Hepatocyte (in vitro differentiated cells): ENCODE results near the gene CD81. TPM values are rescaled to one million over a fixed set of nuclear protein-coding genes. Genes with fewer than 3 reads are reported as not detected.

Experiments
- DNase-seq: peaks from one replicate; pipeline ENCODE4 v3.0.0-alpha.2; 2016; ENCODE audit warnings: low spot score
- H2AFZ ChIP-seq: fragments of 200-600 bp; sonication (generic); 2 replicates; pipeline ENCODE4 v1.6.0; 2016; ENCODE audit warnings: antibody characterized with exemption, mild to moderate bottlenecking
- H3K27ac ChIP-seq: fragments of 200-600 bp; sonication (generic); 2 replicates; pipeline ENCODE4 v1.5.1; 2016; ENCODE audit warnings: mild to moderate bottlenecking
- H3K27me3 ChIP-seq: fragments of 200-600 bp; sonication (generic); 2 replicates; pipeline ENCODE4 v1.6.1; 2016
- H3K36me3 ChIP-seq: fragments of 200-600 bp; sonication (generic); replicated peaks from 2 replicates; pipeline ENCODE4 v1.5.1; 2016; ENCODE audit warnings: low read depth; ENCODE audit not compliant: insufficient read depth
- H3K4me1 ChIP-seq: fragments of 200-600 bp; sonication (generic); 2 replicates; pipeline ENCODE4 v1.5.1; 2016; ENCODE audit warnings: mild to moderate bottlenecking, moderate library complexity; ENCODE audit not compliant: insufficient read depth
- H3K4me2 ChIP-seq: fragments of 200-600 bp; sonication (generic); 2 replicates; pipeline ENCODE4 v1.6.0; 2016
- H3K4me3 ChIP-seq: fragments of 200-600 bp; sonication (generic); 2 replicates; pipeline ENCODE4 v1.5.1; 2016; ENCODE audit warnings: mild to moderate bottlenecking
- H3K79me2 ChIP-seq: fragments of 200-600 bp; sonication (generic); 2 replicates; pipeline ENCODE4 v1.6.0; 2017; ENCODE audit warnings: mild to moderate bottlenecking
- H3K9me2 ChIP-seq: fragments of 200-600 bp; sonication (generic); replicated peaks from 2 replicates; pipeline ENCODE4 v1.6.0; 2017; ENCODE audit warnings: mild to moderate bottlenecking; ENCODE audit not compliant: insufficient read depth
- H3K9me3 ChIP-seq: fragments of 200-600 bp; sonication (generic); 2 replicates; pipeline ENCODE4 v1.5.1; 2016; ENCODE audit warnings: low read depth, mild to moderate bottlenecking
- H4K20me1 ChIP-seq: fragments of 200-600 bp; sonication (generic); 2 replicates; pipeline ENCODE4 v1.6.0; 2016; ENCODE audit warnings: mild to moderate bottlenecking; ENCODE audit not compliant: insufficient read depth, poor library complexity, severe bottlenecking
- CTCF ChIP-seq: fragments of 200-600 bp; sonication (generic); IDR thresholded peaks from 2 replicates; pipeline ENCODE4 v1.5.1; 2016; ENCODE audit warnings: antibody characterized with exemption, mild to moderate bottlenecking; ENCODE audit not compliant: poor library complexity
- EZH2 ChIP-seq: fragments of 200-600 bp; sonication (generic); IDR thresholded peaks from 2 replicates; pipeline ENCODE4 v1.6.1; 2016; ENCODE audit warnings: antibody characterized with exemption, mild to moderate bottlenecking, borderline replicate concordance
- EZH2phosphoT487 ChIP-seq: fragments of 200-600 bp; sonication (generic); IDR thresholded peaks from one replicate; pipeline ENCODE4 v1.6.1; 2018; ENCODE audit warnings: antibody characterized with exemption, mild to moderate bottlenecking, low read depth, moderate library complexity; ENCODE audit not compliant: unreplicated experiment, severe bottlenecking
- WGBS: methylation state at CpG from one replicate; pipeline ENCODE4 v1.1.6; 2016; ENCODE audit warnings: low lambda C conversion rate; ENCODE audit errors: missing lambda C conversion rate; 5-methylcytosine and 5-hydroxymethylcytosine counted together
- polyA plus RNA-seq: library from polyadenylated mRNA; unstranded; fragments of >200 nt; fragmentation: Nextera tagmentation; extraction: Ambion mirVana; gene quantifications from 2 replicates; pipeline ENCODE4 v1.2.1, GENCODE V29; 2016
- total RNA-seq: library from RNA; depleted of rRNA; stranded (reverse); fragments of >200 nt; gene quantifications from 2 replicates; pipeline ENCODE4 v1.2.3, GENCODE V29; 2014

The CD81 gene
- total and polyA plus RNA-seq, 2 experiments from 2014 or later = 233 to 472 TPM

GRCh38 chr11:2432628-2433071 lies 55.5 kb downstream of the CD81 start:
- H3K79me2 ChIP-seq = no peaks in the 10 kb centered on the region
- TF ChIP-seq EZH2phosphoT487 = no peak
- TF ChIP-seq CTCF = no peak
- no peak for TF ChIP-seq EZH2
- no peak overlapping the region for H3K4me2 ChIP-seq
- no peak overlapping the region for H3K4me3 ChIP-seq
- DNase-seq = no peak
- H4K20me1 ChIP-seq = no peaks in the 10 kb centered on the region
- no peaks in the 10 kb centered on the region for H3K4me1 ChIP-seq
- no peaks in the 10 kb centered on the region for H3K9me3 ChIP-seq
- H3K27ac ChIP-seq = no peak overlapping the region
- H3K36me3 ChIP-seq = no peaks in the 10 kb centered on the region
- H2AFZ ChIP-seq = no peak overlapping the region
- WGBS = 94% methylated on average over 13 of the region's 13 CpGs
- H3K9me2 ChIP-seq = no peaks in the 10 kb centered on the region
- no peaks in the 10 kb centered on the region for H3K27me3 ChIP-seq

- Histone ChIP-seq H3K9me3 (no peaks in the 10 kb centered on the region), H3K4me3 (no peak overlapping the region), H4K20me1 (no peaks in the 10 kb centered on the region), H3K27me3 (peaks cover 3% of the 10 kb centered on the region), H3K9me2 (no peaks in the 10 kb centered on the region), H3K27ac (no peak overlapping the region), H3K36me3 (no peaks in the 10 kb centered on the region), H2AFZ (no peak overlapping the region), H3K4me1 (no peaks in the 10 kb centered on the region), H3K4me2 (no peak overlapping the region), H3K79me2 (no peaks in the 10 kb centered on the region)
- 87% methylated on average over 21 of the region's 22 CpGs for WGBS
- TF ChIP-seq EZH2phosphoT487 = no peak
- no peak for TF ChIP-seq EZH2
- no peak for TF ChIP-seq CTCF
- DNase-seq = no peak
These were observed 56.2 kb downstream of the CD81 start for GRCh38 chr11:2433106-2433925.

GRCh38 chr11:2434008-2434407 lies 56.9 kb downstream of the CD81 start:
- Histone ChIP-seq H3K4me3 (no peak overlapping the region), H2AFZ (no peak overlapping the region), H3K4me1 (no peaks in the 10 kb centered on the region), H3K9me2 (no peaks in the 10 kb centered on the region), H3K4me2 (no peak overlapping the region), H3K9me3 (no peaks in the 10 kb centered on the region), H3K79me2 (no peaks in the 10 kb centered on the region), H3K36me3 (no peaks in the 10 kb centered on the region), H3K27ac (no peak overlapping the region), H3K27me3 (peaks cover 10% of the 10 kb centered on the region), H4K20me1 (no peaks in the 10 kb centered on the region)
- WGBS = 93% methylated on average over 7 of the region's 8 CpGs
- no peak for DNase-seq
- no peak for TF ChIP-seq EZH2phosphoT487
- TF ChIP-seq CTCF = no peak
- TF ChIP-seq EZH2 = no peak
